Measurements from ENCODE around the gene DAD1.

Gene DAD1

DNA sequence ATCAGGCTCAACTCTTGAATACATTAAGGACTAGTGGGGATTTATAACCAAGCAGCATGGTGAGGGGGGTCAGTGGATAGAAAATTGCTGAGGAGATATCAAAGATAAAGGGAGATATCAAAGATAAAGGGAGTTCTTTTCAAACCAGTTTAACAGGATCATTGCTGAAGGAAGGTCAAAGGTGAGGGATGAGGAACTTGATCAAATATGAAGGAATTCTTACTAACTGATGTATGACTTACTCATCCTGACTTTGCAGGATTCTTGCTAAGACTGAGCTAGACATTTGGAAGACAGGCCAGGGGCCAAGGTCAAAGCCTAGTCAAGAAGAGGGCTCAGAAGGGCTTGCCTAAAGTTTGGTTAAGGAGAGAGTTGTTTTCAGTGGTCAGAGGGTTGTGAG, 13.8 kb upstream of the DAD1 start:
- no peak for TF ChIP-seq POLR2AphosphoS5 (IDR thresholded peaks at IDR 0.05; ENCODE audit: low read depth, low read length)
- no peak for TF ChIP-seq TAF1 (IDR thresholded peaks at IDR 0.05; ENCODE audit: borderline replicate concordance, insufficient read depth, low read length)
- TF ChIP-seq FOXP2 (optimal IDR thresholded peaks at IDR 0.05; ENCODE audit: borderline replicate concordance, extremely low read depth, extremely low read length, insufficient read depth): no peak
- TF ChIP-seq, protein P1, sequence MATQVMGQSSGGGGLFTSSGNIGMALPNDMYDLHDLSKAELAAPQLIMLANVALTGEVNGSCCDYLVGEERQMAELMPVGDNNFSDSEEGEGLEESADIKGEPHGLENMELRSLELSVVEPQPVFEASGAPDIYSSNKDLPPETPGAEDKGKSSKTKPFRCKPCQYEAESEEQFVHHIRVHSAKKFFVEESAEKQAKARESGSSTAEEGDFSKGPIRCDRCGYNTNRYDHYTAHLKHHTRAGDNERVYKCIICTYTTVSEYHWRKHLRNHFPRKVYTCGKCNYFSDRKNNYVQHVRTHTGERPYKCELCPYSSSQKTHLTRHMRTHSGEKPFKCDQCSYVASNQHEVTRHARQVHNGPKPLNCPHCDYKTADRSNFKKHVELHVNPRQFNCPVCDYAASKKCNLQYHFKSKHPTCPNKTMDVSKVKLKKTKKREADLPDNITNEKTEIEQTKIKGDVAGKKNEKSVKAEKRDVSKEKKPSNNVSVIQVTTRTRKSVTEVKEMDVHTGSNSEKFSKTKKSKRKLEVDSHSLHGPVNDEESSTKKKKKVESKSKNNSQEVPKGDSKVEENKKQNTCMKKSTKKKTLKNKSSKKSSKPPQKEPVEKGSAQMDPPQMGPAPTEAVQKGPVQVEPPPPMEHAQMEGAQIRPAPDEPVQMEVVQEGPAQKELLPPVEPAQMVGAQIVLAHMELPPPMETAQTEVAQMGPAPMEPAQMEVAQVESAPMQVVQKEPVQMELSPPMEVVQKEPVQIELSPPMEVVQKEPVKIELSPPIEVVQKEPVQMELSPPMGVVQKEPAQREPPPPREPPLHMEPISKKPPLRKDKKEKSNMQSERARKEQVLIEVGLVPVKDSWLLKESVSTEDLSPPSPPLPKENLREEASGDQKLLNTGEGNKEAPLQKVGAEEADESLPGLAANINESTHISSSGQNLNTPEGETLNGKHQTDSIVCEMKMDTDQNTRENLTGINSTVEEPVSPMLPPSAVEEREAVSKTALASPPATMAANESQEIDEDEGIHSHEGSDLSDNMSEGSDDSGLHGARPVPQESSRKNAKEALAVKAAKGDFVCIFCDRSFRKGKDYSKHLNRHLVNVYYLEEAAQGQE (IDR thresholded peaks at IDR 0.05; ENCODE audit: insufficient read depth in 1 of 2, low read depth in 2 of 2, low read length in 2 of 2): no peak
- no peak for TF ChIP-seq SIN3A (IDR thresholded peaks at IDR 0.05; ENCODE audit: borderline replicate concordance, insufficient read depth, low read length)

- TF ChIP-seq FOXP2 (optimal IDR thresholded peaks at IDR 0.05; ENCODE audit: borderline replicate concordance, extremely low read depth, extremely low read length, insufficient read depth) (no peak), POLR2AphosphoS5 (IDR thresholded peaks at IDR 0.05; ENCODE audit: low read depth, low read length) (no peak), SIN3A (IDR thresholded peaks at IDR 0.05; ENCODE audit: borderline replicate concordance, insufficient read depth, low read length) (no peak), TAF1 (IDR thresholded peaks at IDR 0.05; ENCODE audit: borderline replicate concordance, insufficient read depth, low read length) (no peak)
- TF ChIP-seq, protein P1 (IDR thresholded peaks at IDR 0.05; ENCODE audit: insufficient read depth in 1 of 2, low read depth in 2 of 2, low read length in 2 of 2): no peak
Measured at GRCh38 chr14:22601996-22602395, 13.0 kb upstream of the DAD1 start.

DNA sequence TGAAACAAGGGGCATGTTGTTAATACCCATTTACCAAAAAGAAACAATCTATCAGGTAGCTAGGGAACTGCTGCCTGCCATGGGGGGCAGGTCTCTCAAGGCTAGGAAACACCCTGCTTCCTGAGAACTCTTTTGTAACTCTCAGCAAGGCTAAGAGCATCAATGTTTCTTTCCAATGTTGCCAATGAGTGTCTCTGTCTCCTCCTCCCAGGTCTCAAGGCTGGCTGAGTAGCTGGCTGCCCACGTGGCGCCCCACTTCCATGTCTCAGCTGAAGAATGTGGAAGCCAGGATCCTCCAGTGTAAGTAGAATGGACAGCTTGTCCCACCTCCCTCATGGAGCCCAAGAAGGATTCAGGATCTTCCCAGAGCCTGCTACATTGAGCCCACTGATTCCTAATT, 12.4 kb upstream of the DAD1 start:
- no peak for TF ChIP-seq POLR2AphosphoS5 (IDR thresholded peaks at IDR 0.05; ENCODE audit: low read depth, low read length)
- TF ChIP-seq, protein P1 (IDR thresholded peaks at IDR 0.05; ENCODE audit: insufficient read depth in 1 of 2, low read depth in 2 of 2, low read length in 2 of 2): no peak
- TF ChIP-seq FOXP2 (optimal IDR thresholded peaks at IDR 0.05; ENCODE audit: borderline replicate concordance, extremely low read depth, extremely low read length, insufficient read depth): no peak
- no peak for TF ChIP-seq SIN3A (IDR thresholded peaks at IDR 0.05; ENCODE audit: borderline replicate concordance, insufficient read depth, low read length)

DNA sequence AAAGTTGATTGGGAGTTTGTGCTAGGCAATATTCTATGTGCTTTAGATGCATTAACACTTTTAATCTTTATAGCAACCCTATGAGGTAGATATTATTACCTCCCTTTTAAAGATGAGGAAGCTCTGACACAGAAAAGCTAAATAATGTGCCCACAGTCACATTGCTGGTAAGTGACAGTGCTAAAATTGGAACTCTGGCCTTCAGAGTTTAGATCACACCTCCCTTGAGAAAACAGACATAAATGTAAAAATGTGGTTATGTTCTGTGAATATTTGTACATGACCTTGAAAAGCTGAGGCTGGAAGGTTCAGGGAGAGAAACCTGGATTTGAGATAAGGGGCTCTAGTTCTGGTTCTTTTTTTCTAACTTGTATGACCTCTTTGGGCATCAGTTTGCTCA, 11.0 kb upstream of the DAD1 start:
- TF ChIP-seq SIN3A (IDR thresholded peaks at IDR 0.05; ENCODE audit: borderline replicate concordance, insufficient read depth, low read length) (no peak), POLR2AphosphoS5 (IDR thresholded peaks at IDR 0.05; ENCODE audit: low read depth, low read length) (no peak), TAF1 (IDR thresholded peaks at IDR 0.05; ENCODE audit: borderline replicate concordance, insufficient read depth, low read length) (no peak), FOXP2 (optimal IDR thresholded peaks at IDR 0.05; ENCODE audit: borderline replicate concordance, extremely low read depth, extremely low read length, insufficient read depth) (no peak)
- TF ChIP-seq, protein P1 (IDR thresholded peaks at IDR 0.05; ENCODE audit: insufficient read depth in 1 of 2, low read depth in 2 of 2, low read length in 2 of 2): no peak

- no peak for TF ChIP-seq POLR2AphosphoS5 (IDR thresholded peaks at IDR 0.05; ENCODE audit: low read depth, low read length)
- TF ChIP-seq, protein P1 (IDR thresholded peaks at IDR 0.05; ENCODE audit: insufficient read depth in 1 of 2, low read depth in 2 of 2, low read length in 2 of 2): no peak
- no peak for TF ChIP-seq SIN3A (IDR thresholded peaks at IDR 0.05; ENCODE audit: borderline replicate concordance, insufficient read depth, low read length)
- TF ChIP-seq FOXP2 (optimal IDR thresholded peaks at IDR 0.05; ENCODE audit: borderline replicate concordance, extremely low read depth, extremely low read length, insufficient read depth): no peak
- TF ChIP-seq TAF1 (IDR thresholded peaks at IDR 0.05; ENCODE audit: borderline replicate concordance, insufficient read depth, low read length): no peak
Measured at GRCh38 chr14:22599349-22599748, 10.3 kb upstream of the DAD1 start.

Measured in PFSK-1 (cell line).